NCI-H146 (cell line): ENCODE measurements around the gene TMCC1.
"Not testable (repeated sequence)": the region's sequence is repeated elsewhere in the genome, so short reads cannot be mapped to it uniquely, and the experiment has no call there.

Source experiments
- DNase-seq: peaks from one replicate; lab custom pipeline; 2025; lab: John Stamatoyannopoulos, UW

TMCC1 gene

GRCh38 chr3:129727707-129728106, 165.8 kb downstream of the TMCC1 start:
- no peak for DNase-seq

GRCh38 chr3:129723558-129724324, 169.8 kb downstream of the TMCC1 start:
- no peak for DNase-seq

GRCh38 chr3:129722527-129722926, 171.0 kb downstream of the TMCC1 start:
- DNase-seq, result peak; percentile 4

GRCh38 chr3:129718201-129718600, 175.3 kb downstream of the TMCC1 start:
- no peak for DNase-seq

GRCh38 chr3:129715854-129716253, 177.7 kb downstream of the TMCC1 start:
- DNase-seq, result no peak

GRCh38 chr3:129708328-129708861, 185.1 kb downstream of the TMCC1 start:
- no peak for DNase-seq

GRCh38 chr3:129705274-129705673, 188.2 kb downstream of the TMCC1 start:
- DNase-seq, result no peak

GRCh38 chr3:129703913-129704312, 189.6 kb downstream of the TMCC1 start:
- DNase-seq, result no peak

- DNase-seq, result no peak
Measured at GRCh38 chr3:129702934-129703712, 190.4 kb downstream of the TMCC1 start.

GRCh38 chr3:129701161-129701560, 192.3 kb downstream of the TMCC1 start:
- DNase-seq, result peak; percentile 26

- DNase-seq, result no peak
Measured at GRCh38 chr3:129699612-129700011, 193.9 kb downstream of the TMCC1 start.

- no peak for DNase-seq
Measured at GRCh38 chr3:129699199-129699598, 194.3 kb downstream of the TMCC1 start.

GRCh38 chr3:129697229-129697969, 196.1 kb downstream of the TMCC1 start:
- no peak for DNase-seq

GRCh38 chr3:129696430-129696829, 197.1 kb downstream of the TMCC1 start:
- DNase-seq, result not testable (repeated sequence)

GRCh38 chr3:129695230-129695629, 198.3 kb downstream of the TMCC1 start:
- no peak for DNase-seq

- DNase-seq, result no peak
Measured at GRCh38 chr3:129694228-129694627, 199.3 kb downstream of the TMCC1 start.

GRCh38 chr3:129692743-129693142, 200.8 kb downstream of the TMCC1 start:
- no peak for DNase-seq

GRCh38 chr3:129690963-129691362, 202.5 kb downstream of the TMCC1 start:
- no peak for DNase-seq

GRCh38 chr3:129690406-129690805, 203.1 kb downstream of the TMCC1 start:
- peak; percentile 76 for DNase-seq

GRCh38 chr3:129689036-129689435, 204.5 kb downstream of the TMCC1 start:
- DNase-seq, result no peak

GRCh38 chr3:129688271-129688895, 205.1 kb downstream of the TMCC1 start:
- peak; percentile 94 for DNase-seq

GRCh38 chr3:129687586-129688125, 205.9 kb downstream of the TMCC1 start:
- DNase-seq, result no peak
